Heart right ventricle (tissue), 16 donors: ENCODE results near the gene IFITM2. TPM values are rescaled to one million over a fixed set of nuclear protein-coding genes. Genes with fewer than 3 reads are reported as not detected.
A peak's percentile ranks its signal among the peaks of the same experiment; 100 is the strongest.
"Not testable (repeated sequence)": the region's sequence is repeated elsewhere in the genome, so short reads cannot be mapped to it uniquely, and the experiment has no call there.

Source experiments
- ATAC-seq, 8 donors: fragments of 200-7000 bp; cut with Tn5 transposase; one replicate each; pipeline ENCODE4 v1.9.1; 2020; ENCODE audit warnings: mild to moderate bottlenecking in 8 of 8, moderate library complexity in 8 of 8, moderate number of reproducible peaks in 1 of 8
- DNase-seq, 2 donors: peaks; one replicate each; pipeline ENCODE4 v3.0.0-alpha.2; 2020
- H3K27ac ChIP-seq, 10 donors: fragments of 200-600 bp; sonication (generic) in 2 of 10; one replicate each; pipeline versions ENCODE4 v1.5.0 to v1.8.0; 2020 to 2022; ENCODE audit warnings: mild to moderate bottlenecking in 3 of 10
- H3K27me3 ChIP-seq, 7 donors: fragments of 200-600 bp; one replicate each; pipeline ENCODE4 v1.8.0; 2021 to 2022; ENCODE audit warnings: mild to moderate bottlenecking in 2 of 7
- H3K36me3 ChIP-seq, 9 donors: fragments of 200-600 bp; sonication (generic) in 1 of 9; one replicate each; pipeline versions ENCODE4 v1.5.0 to v1.8.0; 2020 to 2022; ENCODE audit warnings: mild to moderate bottlenecking in 2 of 9
- H3K4me1 ChIP-seq, 9 donors: fragments of 200-600 bp; sonication (generic) in 1 of 9; one replicate each; pipeline versions ENCODE4 v1.5.0 to v1.8.0; 2020 to 2022; ENCODE audit warnings: mild to moderate bottlenecking in 4 of 9
- H3K4me3 ChIP-seq, 10 donors: fragments of 200-600 bp; sonication (generic) in 2 of 10; one replicate each; pipeline versions ENCODE4 v1.5.0 to v1.8.0; 2020 to 2022; ENCODE audit warnings: mild to moderate bottlenecking in 7 of 10, moderate library complexity in 2 of 10
- H3K9me3 ChIP-seq, 11 donors: fragments of 200-600 bp in 10 of 11; sonication (generic) in 2 of 11; one replicate each; pipeline versions ENCODE4 v1.5.0 to v1.8.0; 2013 to 2022; ENCODE audit warnings: mild to moderate bottlenecking in 2 of 11, control low read depth in 1 of 11, moderate library complexity in 1 of 11
- WGBS, 2 donors: extraction: QIAGEN DNeasy Blood & Tissue Kit; methylation state at CpG; one replicate each; pipeline ENCODE4 v1.1.7; 2013; ENCODE audit warnings: inconsistent platforms in 1 of 2; 5-methylcytosine and 5-hydroxymethylcytosine counted together
- intact Hi-C, 10 donors: fragments of 100-400 bp; cut with DNase I; formaldehyde crosslinking; loops; one replicate each; pipeline versions ENCODE4 v1.11.1 to v1.14.2; 2022
- polyA plus RNA-seq, 2 donors: library from polyadenylated mRNA; stranded (reverse); fragments of 200-250 nt; gene quantifications; one replicate each; pipeline ENCODE4 v1.2.3, GENCODE V29; 2013
- total RNA-seq, 10 donors: library from RNA; stranded (reverse); fragmentation: NEBNext Ultra II Directional in 3 of 10; extraction: Animal tissue kit (Norgen Biotek cat#: 25700) in 3 of 10; gene quantifications; one replicate each; pipeline versions ENCODE4 v1.2.1 to v1.2.4, GENCODE V29; 2021 to 2023
- TF ChIP-seq, protein P1 (sequence below), 9 donors: fragments of 200-600 bp; sonication (generic) in 2 of 9; IDR thresholded peaks; one replicate each; pipeline versions ENCODE4 v1.5.0 to v1.8.0; 2021 to 2022; ENCODE audit warnings: antibody characterized with exemption in 9 of 9, mild to moderate bottlenecking in 5 of 9, moderate library complexity in 1 of 9
- donor health status: Arrhythmogenic right ventricular cardiomyopathy.
- donor health status: ischemic (EF 13 %, LVEDD 7.1; RV severe dilation, severe dysfunction).
- donor health status: healthy with polysubstance abuse.
- donor health status: DM: no; HTN: yes; CAD: no.
- donor health status: DM: no; HTN: no; CAD: no.
- donor health status: ischemic (EF 25% LVEDD 6.9; RV normal size, moderate dysfunction).
- donor health status: ischemic (EF 25% LVEDD 5.7; RV mildly dilated, moderate dysfunction).
- donor health status: healthy.
- donor health status: DM: yes; HTN: yes; CAD: no.
- donor health status: Ischemic cardiomyopathy.
- donor health status: ischemic (EF 35%, LVEDD 5.7; RV mildly dilated, moderate dysfunction).
- donor health status: nonischemic (EF 11% LVEDD 7.7; RV severe dilation, severe dysfunction).
- donor health status: DM: yes; HTN: yes; CAD: no.
- donor health status: PGD.
- donor health status: ischemic (EF 29% LVEDD 5.4; RV normal size, mild dysfunction).
- donor health status: nonischemic (EF 23%, LVEDD 6.1; RV moderate dilation, normal function).

Gene IFITM2
- total and polyA plus RNA-seq, 12 donors, result 57.2 to 843 (median 163) TPM

DNA sequence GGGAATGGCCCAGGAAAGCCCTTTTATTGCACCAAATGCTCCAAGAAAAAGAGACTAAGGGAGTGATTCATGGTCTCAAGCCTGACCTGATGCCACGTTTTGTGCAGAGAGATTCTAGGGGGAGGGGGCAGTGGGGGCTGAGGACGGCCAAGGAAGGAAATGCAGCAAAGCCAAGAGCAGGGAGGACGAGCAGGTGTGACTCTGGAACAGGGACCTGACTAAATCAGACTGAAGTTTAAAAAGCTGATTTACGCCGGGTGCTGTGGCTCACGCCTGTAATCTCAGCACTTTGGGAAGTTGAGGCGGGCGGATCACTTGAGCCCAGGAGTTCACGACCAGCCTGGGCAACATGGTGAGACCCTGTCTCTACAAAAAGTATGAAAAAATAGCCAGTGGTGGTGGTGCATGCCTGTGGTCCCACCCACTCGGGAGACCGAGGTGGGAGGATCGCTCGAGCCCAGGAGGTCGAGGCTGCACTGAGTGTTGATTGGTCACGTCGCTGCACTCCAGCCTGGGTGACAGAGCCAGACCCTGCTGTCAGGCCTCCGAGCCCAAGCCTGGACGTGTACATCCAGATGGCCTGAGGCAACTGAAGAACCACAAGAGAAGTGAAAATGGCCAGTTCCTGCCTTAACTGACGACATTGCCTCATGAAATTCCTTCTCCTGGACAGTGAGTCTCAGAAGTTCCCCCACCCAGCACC, 23.9 kb downstream of the IFITM2 start:
- intact Hi-C loops, result no loop called here
- DNase-seq, result no peak
- WGBS, 2 donors, result 83 to 88% methylated on average over 19 of the region's 19 CpGs
- H3K4me3 ChIP-seq, result no peak overlapping the region
- TF ChIP-seq, protein P1, sequence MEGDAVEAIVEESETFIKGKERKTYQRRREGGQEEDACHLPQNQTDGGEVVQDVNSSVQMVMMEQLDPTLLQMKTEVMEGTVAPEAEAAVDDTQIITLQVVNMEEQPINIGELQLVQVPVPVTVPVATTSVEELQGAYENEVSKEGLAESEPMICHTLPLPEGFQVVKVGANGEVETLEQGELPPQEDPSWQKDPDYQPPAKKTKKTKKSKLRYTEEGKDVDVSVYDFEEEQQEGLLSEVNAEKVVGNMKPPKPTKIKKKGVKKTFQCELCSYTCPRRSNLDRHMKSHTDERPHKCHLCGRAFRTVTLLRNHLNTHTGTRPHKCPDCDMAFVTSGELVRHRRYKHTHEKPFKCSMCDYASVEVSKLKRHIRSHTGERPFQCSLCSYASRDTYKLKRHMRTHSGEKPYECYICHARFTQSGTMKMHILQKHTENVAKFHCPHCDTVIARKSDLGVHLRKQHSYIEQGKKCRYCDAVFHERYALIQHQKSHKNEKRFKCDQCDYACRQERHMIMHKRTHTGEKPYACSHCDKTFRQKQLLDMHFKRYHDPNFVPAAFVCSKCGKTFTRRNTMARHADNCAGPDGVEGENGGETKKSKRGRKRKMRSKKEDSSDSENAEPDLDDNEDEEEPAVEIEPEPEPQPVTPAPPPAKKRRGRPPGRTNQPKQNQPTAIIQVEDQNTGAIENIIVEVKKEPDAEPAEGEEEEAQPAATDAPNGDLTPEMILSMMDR (IDR thresholded peaks at IDR 0.05), result no peak
- peaks cover 11 to 66% (median 36%) of the 10 kb centered on the region in 9 donors for H3K4me1 ChIP-seq
- no peaks in the 10 kb centered on the region for H3K27me3 ChIP-seq
- ATAC-seq, result no peak
- no peaks in the 10 kb centered on the region for H3K36me3 ChIP-seq
- H3K9me3 ChIP-seq, result no peaks in the 10 kb centered on the region
- H3K27ac ChIP-seq, result no peak overlapping the region

DNA sequence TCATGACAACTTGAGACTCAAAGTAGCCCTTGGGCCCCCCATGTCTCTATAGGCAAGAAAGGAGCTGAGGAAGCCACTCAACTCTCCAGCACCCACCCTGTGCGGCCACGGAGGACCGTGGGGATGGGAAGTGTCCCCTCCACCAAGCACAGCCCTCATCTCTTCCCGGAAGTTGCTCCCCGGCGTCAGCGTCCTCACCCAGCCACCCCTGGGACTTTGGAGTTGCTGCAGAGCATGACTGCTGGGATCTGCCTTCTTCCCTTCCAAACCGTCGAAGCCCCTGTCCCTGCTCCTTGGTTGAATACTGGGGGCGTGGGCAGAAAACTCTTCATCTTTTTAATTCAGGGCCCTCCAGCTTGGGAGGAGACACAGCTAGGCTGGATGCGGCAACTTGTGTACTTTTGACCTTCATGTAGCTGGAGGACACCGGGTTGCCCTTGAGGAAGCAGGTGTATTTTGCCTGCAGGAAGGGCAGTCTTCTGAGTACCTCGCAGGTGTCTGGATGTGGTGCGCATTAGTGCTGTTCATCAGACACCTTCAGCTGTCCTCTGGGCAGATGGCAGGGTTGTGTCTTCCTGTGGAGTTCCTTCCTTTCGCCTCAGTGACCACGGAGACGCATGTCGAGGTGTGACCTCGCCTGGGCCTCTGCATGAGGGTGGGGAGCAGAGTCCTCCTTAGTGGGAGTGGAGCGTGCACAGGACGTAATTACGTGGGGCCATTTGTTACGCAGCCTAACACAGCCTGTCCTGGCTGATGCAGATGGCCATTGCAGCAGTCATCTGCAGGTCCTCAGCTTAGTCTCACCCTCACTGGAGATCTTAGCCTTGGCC, 25.2 kb downstream of the IFITM2 start:
- no peaks in the 10 kb centered on the region for H3K9me3 ChIP-seq
- H3K27ac ChIP-seq, result no peak overlapping the region
- no peak for DNase-seq
- peaks cover 11 to 59% (median 33%) of the 10 kb centered on the region in 9 donors for H3K4me1 ChIP-seq
- no peaks in the 10 kb centered on the region for H3K36me3 ChIP-seq
- 87 to 92% methylated on average over 23 of the region's 23 CpGs for WGBS, 2 donors
- TF ChIP-seq, protein P1 (IDR thresholded peaks at IDR 0.05), result no peak
- H3K27me3 ChIP-seq, result no peaks in the 10 kb centered on the region
- ATAC-seq, result no peak
- H3K4me3 ChIP-seq, result no peak overlapping the region
- intact Hi-C loops, result no loop called here

GRCh38 chr11:333616-334263, 26.1 kb downstream of the IFITM2 start:
- H3K9me3 ChIP-seq, H3K4me3 ChIP-seq, H3K36me3 ChIP-seq, DNase-seq, ATAC-seq, intact Hi-C loops, H3K27me3 ChIP-seq: not testable (repeated sequence)
- Histone ChIP-seq H3K27ac (peak overlapping the region in 9 of 10 donors; percentile 23 to 90 (median 84)), H3K4me1 (peaks cover 7 to 55% (median 30%) of the 10 kb centered on the region in 9 donors)
- 85 to 87% methylated on average over 17 of the region's 17 CpGs for WGBS, 2 donors

DNA sequence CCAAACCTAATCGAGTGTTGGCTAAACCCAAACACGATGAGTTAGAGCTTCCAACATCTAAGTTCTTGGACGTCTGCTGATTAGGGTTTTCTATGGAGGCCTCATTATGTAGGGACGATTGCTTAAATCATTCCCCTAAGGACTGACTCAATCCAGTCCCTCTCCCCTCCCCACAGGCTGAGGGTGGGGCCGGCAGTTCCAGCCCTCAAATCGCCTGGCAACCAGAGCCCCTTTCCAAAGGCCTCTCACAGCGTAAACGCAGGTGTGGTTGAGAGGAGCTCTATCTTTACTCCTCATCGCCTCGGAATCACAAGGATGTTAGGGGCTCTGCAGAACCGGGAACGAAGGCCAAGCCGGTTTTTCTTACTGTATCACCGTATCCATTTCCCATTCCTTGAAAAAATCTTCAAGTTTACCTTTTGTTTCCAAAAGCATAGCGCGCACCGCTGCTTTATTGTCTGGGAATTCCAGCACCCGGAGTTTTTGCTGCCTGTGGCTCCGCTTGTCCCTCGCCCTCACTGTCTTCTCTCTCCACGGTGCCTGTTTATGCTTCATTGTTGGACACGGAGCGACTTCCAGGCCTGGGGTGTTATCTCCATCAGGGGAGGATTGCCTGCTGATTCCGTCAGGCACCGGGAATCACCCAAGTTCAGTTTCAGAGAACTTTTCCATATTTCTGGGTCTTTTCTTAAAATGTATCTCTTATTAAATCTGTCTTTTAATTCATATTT, 26.8 kb downstream of the IFITM2 start:
- intact Hi-C loops, result no loop called here
- H3K4me3 ChIP-seq, result no peak overlapping the region
- WGBS, 2 donors, result 34 to 48% methylated on average over 25 of the region's 25 CpGs

More for the DNA sequence above, 26.8 kb downstream of the IFITM2 start:
- peak in 6 of 8 donors; percentile 12 to 85 (median 28) for ATAC-seq
- TF ChIP-seq, protein P1 (IDR thresholded peaks at IDR 0.05), result no peak
- Histone ChIP-seq H3K27ac (peak overlapping the region in 9 of 10 donors; percentile 55 to 90 (median 84)), H3K4me1 (peaks cover 7 to 51% (median 30%) of the 10 kb centered on the region in 9 donors), H3K27me3 (no peaks in the 10 kb centered on the region), H3K9me3 (no peaks in the 10 kb centered on the region), H3K36me3 (no peaks in the 10 kb centered on the region)
- no peak for DNase-seq
